A673 (cell line): ENCODE measurements around the gene C13orf46. TPM values are rescaled to one million over a fixed set of nuclear protein-coding genes. Genes with fewer than 3 reads are reported as not detected.

ENCODE experiments used
- BruUV-seq: library from RNA; stranded (reverse); fragments of 400-500 nt; replicated peaks from 2 replicates; lab custom pipeline; 2021; lab: Mats Ljungman, UMichigan
- CTCF ChIA-PET: fragments of 300-600 bp; sonication (Branson Sonifier 250); formaldehyde crosslinking; loops from one replicate; lab custom pipeline; 2022; ENCODE audit warnings: antibody characterized with exemption; lab: Charles Lee
- POLR2A ChIA-PET: fragments of 300-600 bp; sonication (Branson Sonifier 250); formaldehyde crosslinking; loops from one replicate; lab custom pipeline; 2022; ENCODE audit warnings: antibody characterized with exemption; ENCODE audit not compliant: low non-redundant PET; lab: Charles Lee
- DNase-seq: peaks from one replicate; pipeline ENCODE4 v3.0.0-alpha.2; 2015; ENCODE audit warnings: low spot score
- H3K27ac ChIP-seq: fragments of 200-600 bp; sonication (generic); 2 replicates; pipeline ENCODE4 v1.5.1; 2016; ENCODE audit warnings: mixed run types, low read depth, mild to moderate bottlenecking, mixed read lengths, antibody characterized with exemption, low read length; ENCODE audit not compliant: poor library complexity, severe bottlenecking
- H3K27me3 ChIP-seq: fragments of 200-600 bp; sonication (generic); replicated peaks from 2 replicates; pipeline ENCODE4 v1.6.1; 2017; ENCODE audit warnings: mixed run types, low read depth, mild to moderate bottlenecking, mixed read lengths, antibody characterized with exemption, low read length; ENCODE audit not compliant: insufficient read depth, poor library complexity
- H3K36me3 ChIP-seq: fragments of 200-600 bp; sonication (generic); 2 replicates; pipeline ENCODE4 v1.6.1; 2016; ENCODE audit warnings: mixed run types, mild to moderate bottlenecking, mixed read lengths, antibody characterized with exemption, low read length; ENCODE audit not compliant: insufficient read depth, poor library complexity, severe bottlenecking
- H3K4me1 ChIP-seq: fragments of 200-600 bp; sonication (generic); 2 replicates; pipeline ENCODE4 v1.6.1; 2017; ENCODE audit warnings: mixed run types, mild to moderate bottlenecking, mixed read lengths, antibody characterized with exemption, low read length; ENCODE audit not compliant: insufficient read depth, poor library complexity, severe bottlenecking
- H3K4me3 ChIP-seq: fragments of 200-600 bp; sonication (generic); 2 replicates; pipeline ENCODE4 v1.5.1; 2016; ENCODE audit warnings: low read depth, mixed run types, mild to moderate bottlenecking, mixed read lengths, low read length; ENCODE audit not compliant: poor library complexity, severe bottlenecking
- H3K9me3 ChIP-seq: fragments of 200-600 bp; sonication (generic); 2 replicates; pipeline ENCODE4 v1.6.1; 2016; ENCODE audit warnings: mixed run types, low read depth, mild to moderate bottlenecking, mixed read lengths, antibody characterized with exemption, low read length; ENCODE audit not compliant: poor library complexity, severe bottlenecking
- EZH2 ChIP-seq: fragments of 200-600 bp; sonication (generic); IDR thresholded peaks from 2 replicates; pipeline ENCODE4 v1.6.1; 2017; ENCODE audit warnings: borderline replicate concordance, low read depth, mild to moderate bottlenecking, mixed read lengths, antibody characterized with exemption, low read length; ENCODE audit not compliant: poor library complexity, severe bottlenecking
- intact Hi-C: fragments of 100-400 bp; cut with micrococcal nuclease; formaldehyde crosslinking; loops from one replicate; pipeline ENCODE4 v1.10.0; 2022; ENCODE audit not compliant: unreplicated experiment
- total RNA-seq: library from RNA; stranded (reverse); gene quantifications from 2 replicates; pipeline ENCODE4 v1.2.3, GENCODE V29; 2021
- TF ChIP-seq, protein P1 (sequence below): fragments of 300-800, 200-600 bp; sonication (generic); conservative IDR thresholded peaks from 2 replicates; pipeline ENCODE4 v1.5.1; 2017; ENCODE audit warnings: low read depth, mild to moderate bottlenecking, antibody characterized with exemption, low read length, moderate library complexity, mixed read lengths

The C13orf46 gene
- total RNA-seq, 1 experiment from 2014 or later = 3.6 TPM

DNA sequence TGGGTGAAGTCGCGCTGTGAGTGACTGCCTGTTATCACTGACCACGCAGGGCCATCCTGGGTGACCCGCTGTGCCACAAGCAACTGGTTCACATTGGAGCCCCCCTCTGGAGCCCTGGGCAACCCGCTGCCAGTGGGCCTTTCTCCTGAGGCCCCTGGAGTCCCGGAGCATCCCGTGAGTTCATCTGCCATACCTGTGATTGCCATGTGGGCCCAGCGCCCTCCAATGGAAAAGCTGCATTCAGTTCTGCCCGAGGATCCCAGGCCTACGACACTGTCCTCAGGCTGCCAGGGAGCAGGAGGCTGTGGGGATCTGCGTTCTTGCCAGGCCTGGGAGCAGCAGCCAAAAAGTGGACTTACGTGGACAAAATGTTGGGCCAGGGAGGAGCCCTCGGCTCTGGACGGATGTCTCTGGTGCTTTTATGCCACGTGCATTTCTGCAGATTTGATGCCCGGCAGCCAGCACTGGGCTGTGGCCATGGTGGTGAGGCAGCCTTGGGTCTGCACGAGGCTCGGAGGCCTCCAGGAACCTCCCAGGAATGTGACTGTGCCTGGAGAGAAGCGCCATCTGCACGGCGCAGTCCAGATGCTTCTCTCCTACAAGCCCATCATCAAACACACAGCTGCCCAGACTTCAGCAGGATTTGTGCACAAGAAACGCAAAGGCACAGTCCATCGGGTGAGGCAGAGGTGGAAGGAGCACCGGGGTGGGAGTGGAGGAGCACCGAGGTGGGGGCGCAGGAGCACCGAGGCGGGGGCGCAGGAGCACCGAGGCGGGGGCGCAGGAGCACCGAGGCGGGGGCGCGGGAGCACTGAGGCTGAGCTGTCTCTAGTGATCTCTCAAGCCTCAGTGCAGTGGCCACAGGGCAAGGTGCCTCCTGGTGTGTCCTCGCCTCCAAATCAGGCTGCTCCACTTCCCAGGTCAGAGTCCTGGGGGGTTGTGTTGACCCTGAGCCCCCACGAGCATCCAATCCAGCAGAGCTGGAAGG, 44.0 kb downstream of the C13orf46 start:
- no peak for DNase-seq
- intact Hi-C loops = no loop called here
- no peaks in the 10 kb centered on the region for H3K4me1 ChIP-seq
- no peaks in the 10 kb centered on the region for H3K9me3 ChIP-seq
- TF ChIP-seq, protein P1, sequence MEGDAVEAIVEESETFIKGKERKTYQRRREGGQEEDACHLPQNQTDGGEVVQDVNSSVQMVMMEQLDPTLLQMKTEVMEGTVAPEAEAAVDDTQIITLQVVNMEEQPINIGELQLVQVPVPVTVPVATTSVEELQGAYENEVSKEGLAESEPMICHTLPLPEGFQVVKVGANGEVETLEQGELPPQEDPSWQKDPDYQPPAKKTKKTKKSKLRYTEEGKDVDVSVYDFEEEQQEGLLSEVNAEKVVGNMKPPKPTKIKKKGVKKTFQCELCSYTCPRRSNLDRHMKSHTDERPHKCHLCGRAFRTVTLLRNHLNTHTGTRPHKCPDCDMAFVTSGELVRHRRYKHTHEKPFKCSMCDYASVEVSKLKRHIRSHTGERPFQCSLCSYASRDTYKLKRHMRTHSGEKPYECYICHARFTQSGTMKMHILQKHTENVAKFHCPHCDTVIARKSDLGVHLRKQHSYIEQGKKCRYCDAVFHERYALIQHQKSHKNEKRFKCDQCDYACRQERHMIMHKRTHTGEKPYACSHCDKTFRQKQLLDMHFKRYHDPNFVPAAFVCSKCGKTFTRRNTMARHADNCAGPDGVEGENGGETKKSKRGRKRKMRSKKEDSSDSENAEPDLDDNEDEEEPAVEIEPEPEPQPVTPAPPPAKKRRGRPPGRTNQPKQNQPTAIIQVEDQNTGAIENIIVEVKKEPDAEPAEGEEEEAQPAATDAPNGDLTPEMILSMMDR = no peak
- no peak for TF ChIP-seq EZH2
- ChIA-PET POLR2A (interaction anchor here (0.7 kb wide), 1 partner anchor 95 kb away, joined by 3 read pairs; no protein-coding TSS in a partner anchor), CTCF (no interaction called here)
- H3K27ac ChIP-seq = no peak overlapping the region
- H3K4me3 ChIP-seq = no peak overlapping the region
- H3K36me3 ChIP-seq = no peaks in the 10 kb centered on the region
- no peaks in the 10 kb centered on the region for H3K27me3 ChIP-seq
- no TSS peak for BruUV-seq

DNA sequence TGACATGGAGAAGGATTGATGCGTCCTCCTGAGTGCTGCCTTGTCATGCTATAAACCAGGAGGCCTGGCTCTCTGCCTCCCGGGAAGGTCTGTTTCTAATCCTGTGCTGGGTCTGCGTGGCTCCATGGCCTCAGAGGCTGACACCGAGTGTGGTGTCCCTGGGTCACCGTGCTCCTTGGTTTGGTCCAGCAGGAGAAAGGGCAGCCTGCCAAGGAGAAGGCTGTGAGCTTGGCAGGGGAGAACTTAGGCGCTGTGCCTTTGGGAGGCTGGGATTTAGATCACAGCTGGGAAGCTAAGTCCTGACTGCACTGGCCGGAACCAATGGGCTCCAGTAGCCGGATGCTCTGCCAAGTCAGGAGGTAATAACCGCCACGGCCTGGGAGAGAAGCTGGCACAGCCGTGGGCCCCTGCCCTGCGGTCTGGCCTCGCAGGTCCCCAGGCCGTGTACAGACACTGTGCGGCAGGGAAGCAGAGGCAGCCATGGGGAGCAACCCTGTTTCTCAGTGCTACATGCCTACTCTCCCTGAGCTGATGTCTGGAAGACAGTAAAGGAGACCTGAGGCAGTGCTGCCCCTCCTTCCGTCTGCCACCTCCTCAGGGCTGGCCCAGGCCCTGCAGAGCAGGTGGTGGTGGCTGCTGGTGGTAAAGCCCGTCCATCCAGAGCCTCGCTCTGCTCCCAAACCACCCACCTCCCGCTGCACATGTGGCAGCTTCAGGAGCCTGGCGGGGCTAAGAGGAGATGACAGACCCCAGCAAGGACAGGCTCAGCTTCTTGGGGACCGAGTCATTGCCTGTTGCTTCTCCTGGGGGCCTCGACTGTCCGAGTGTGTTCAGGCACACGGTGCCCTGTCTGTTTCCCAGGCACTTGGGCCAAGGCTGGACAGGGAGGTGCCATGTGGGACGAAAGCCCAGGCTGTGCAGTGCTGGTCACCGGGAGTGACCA, 44.9 kb downstream of the C13orf46 start:
- H3K27ac ChIP-seq = no peak overlapping the region
- no peaks in the 10 kb centered on the region for H3K36me3 ChIP-seq
- no peak for TF ChIP-seq EZH2
- TF ChIP-seq, protein P1 = no peak
- intact Hi-C loops = no loop called here
- no peaks in the 10 kb centered on the region for H3K4me1 ChIP-seq
- DNase-seq = no peak
- CTCF ChIA-PET = no interaction called here
- no TSS peak for BruUV-seq
- no peaks in the 10 kb centered on the region for H3K9me3 ChIP-seq
- POLR2A ChIA-PET = no interaction called here
- H3K4me3 ChIP-seq = no peak overlapping the region
- no peaks in the 10 kb centered on the region for H3K27me3 ChIP-seq
